HEK293T (cell line): ENCODE measurements around the gene RABL2A.

ENCODE experiments used
- ARNT ChIP-seq: fragments of 450-650 bp; IDR thresholded peaks from 2 replicates; pipeline ENCODE4 v1.6.1; 2017; ENCODE audit warnings: mild to moderate bottlenecking
- BHLHE40 ChIP-seq: fragments of 450-650 bp; IDR thresholded peaks from 2 replicates; pipeline ENCODE4 v1.6.1; 2016; ENCODE audit warnings: mild to moderate bottlenecking, moderate library complexity, borderline replicate concordance
- ELF4 ChIP-seq: fragments of 450-650 bp; IDR thresholded peaks from 2 replicates; pipeline ENCODE4 v1.6.1; 2017; ENCODE audit warnings: antibody characterized with exemption
- FOXA1 ChIP-seq: fragments of 450-650 bp; IDR thresholded peaks from 2 replicates; pipeline ENCODE4 v1.6.1; 2016; ENCODE audit warnings: mild to moderate bottlenecking
- FOXK2 ChIP-seq: fragments of 450-650 bp; IDR thresholded peaks from 2 replicates; pipeline ENCODE4 v1.6.1; 2016; ENCODE audit warnings: mild to moderate bottlenecking
- FOXM1 ChIP-seq: fragments of 450-650 bp; IDR thresholded peaks from 2 replicates; pipeline ENCODE4 v1.6.1; 2017; ENCODE audit warnings: mild to moderate bottlenecking, borderline replicate concordance
- HDGF ChIP-seq: fragments of 450-650 bp; IDR thresholded peaks from 2 replicates; pipeline ENCODE4 v1.6.1; 2017; ENCODE audit warnings: antibody characterized with exemption, borderline replicate concordance
- NFRKB ChIP-seq: fragments of 450-650 bp; IDR thresholded peaks from 2 replicates; pipeline ENCODE4 v1.6.1; 2016; ENCODE audit warnings: mild to moderate bottlenecking, moderate library complexity
- SP1 ChIP-seq: fragments of 450-650 bp; IDR thresholded peaks from 2 replicates; pipeline ENCODE4 v1.6.1; 2017
- SUZ12 ChIP-seq: fragments of 450-650 bp; IDR thresholded peaks from 2 replicates; pipeline ENCODE4 v1.6.1; 2016; ENCODE audit warnings: mild to moderate bottlenecking
- TARDBP ChIP-seq: fragments of 450-650 bp; IDR thresholded peaks from 2 replicates; pipeline ENCODE4 v1.6.1; 2016
- ZNF384 ChIP-seq: fragments of 450-650 bp; IDR thresholded peaks from 2 replicates; pipeline ENCODE4 v1.6.1; 2016

DNA sequence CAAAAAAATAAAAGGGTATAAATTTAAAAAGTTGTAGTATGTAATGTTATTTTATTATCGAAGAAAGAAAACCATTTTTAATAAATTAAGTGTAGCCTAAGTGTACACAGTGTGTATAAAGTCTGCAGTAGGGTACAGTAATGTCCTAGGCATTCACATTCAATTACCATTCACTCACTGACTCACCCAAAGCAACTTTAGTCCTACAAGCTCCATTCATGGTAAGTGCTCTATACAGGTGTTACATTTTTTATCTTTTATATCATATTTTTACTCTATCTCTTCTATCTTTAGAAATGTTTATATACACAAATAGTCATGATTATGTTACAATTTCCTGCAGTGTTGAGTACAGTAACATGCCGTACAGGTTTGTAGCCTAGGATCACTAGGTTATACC lies 59.5 kb downstream of the RABL2A start:
- TF ChIP-seq ELF4 (no peak), FOXM1 (no peak), TARDBP (no peak), ARNT (no peak), SP1 (no peak), BHLHE40 (no peak), HDGF (no peak), NFRKB (no peak), FOXA1 (no peak), FOXK2 (no peak), SUZ12 (no peak), ZNF384 (no peak)
